IPS-18c (cell line): ENCODE results near the gene NCKAP5.

Source experiments
- H3K4me3 ChIP-seq: 2 replicates; pipeline ENCODE4 v1.7.0; 2013; ENCODE audit warnings: low read depth, mild to moderate bottlenecking, low read length, moderate library complexity; ENCODE audit not compliant: insufficient read depth
- H3K9me3 ChIP-seq: one replicate; pipeline ENCODE4 v1.6.1; 2013; ENCODE audit warnings: mild to moderate bottlenecking, low read length, moderate library complexity; ENCODE audit not compliant: control insufficient read depth, insufficient read depth

Gene NCKAP5

GRCh38 chr2:132795220-132795619 is 773.0 kb downstream of the NCKAP5 start:
- H3K4me3 ChIP-seq, result no peak overlapping the region
- no peaks in the 10 kb centered on the region for H3K9me3 ChIP-seq

GRCh38 chr2:132793532-132793931 is 774.7 kb downstream of the NCKAP5 start:
- Histone ChIP-seq H3K9me3 (peaks cover 2% of the 10 kb centered on the region), H3K4me3 (no peak overlapping the region)

GRCh38 chr2:132790207-132790785 is 778.0 kb downstream of the NCKAP5 start:
- Histone ChIP-seq H3K9me3 (peaks cover 5% of the 10 kb centered on the region), H3K4me3 (no peak overlapping the region)

GRCh38 chr2:132789066-132789465 is 779.2 kb downstream of the NCKAP5 start:
- Histone ChIP-seq H3K9me3 (peaks cover 5% of the 10 kb centered on the region), H3K4me3 (no peak overlapping the region)

DNA sequence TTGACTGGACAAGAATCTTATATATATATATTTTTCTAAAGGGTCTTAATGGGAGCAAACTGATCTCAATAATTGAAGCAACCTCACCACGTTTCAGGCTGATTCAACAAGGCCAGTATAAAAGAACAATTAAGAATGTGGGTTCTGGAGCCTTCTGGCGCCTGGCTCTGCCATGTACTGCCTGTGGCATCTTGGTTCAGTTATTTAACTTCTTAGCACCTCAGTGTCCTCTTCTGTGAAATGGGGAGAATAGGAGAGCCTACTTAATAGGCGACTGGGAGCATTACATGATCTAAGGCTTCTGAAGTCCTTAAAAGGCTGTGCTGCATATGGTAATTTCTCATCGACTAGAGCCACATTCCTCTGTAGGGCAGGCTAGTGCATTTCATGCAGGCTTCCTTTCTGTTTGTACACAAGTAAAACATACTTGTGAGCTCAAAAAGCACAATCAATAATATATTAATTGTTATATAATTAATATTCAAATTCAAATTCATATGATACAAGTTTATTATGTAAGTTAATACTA is 779.9 kb downstream of the NCKAP5 start:
- Histone ChIP-seq H3K4me3 (no peak overlapping the region), H3K9me3 (peaks cover 5% of the 10 kb centered on the region)

GRCh38 chr2:132783883-132784282 is 784.4 kb downstream of the NCKAP5 start:
- no peak overlapping the region for H3K4me3 ChIP-seq
- H3K9me3 ChIP-seq, result peaks cover 2% of the 10 kb centered on the region

DNA sequence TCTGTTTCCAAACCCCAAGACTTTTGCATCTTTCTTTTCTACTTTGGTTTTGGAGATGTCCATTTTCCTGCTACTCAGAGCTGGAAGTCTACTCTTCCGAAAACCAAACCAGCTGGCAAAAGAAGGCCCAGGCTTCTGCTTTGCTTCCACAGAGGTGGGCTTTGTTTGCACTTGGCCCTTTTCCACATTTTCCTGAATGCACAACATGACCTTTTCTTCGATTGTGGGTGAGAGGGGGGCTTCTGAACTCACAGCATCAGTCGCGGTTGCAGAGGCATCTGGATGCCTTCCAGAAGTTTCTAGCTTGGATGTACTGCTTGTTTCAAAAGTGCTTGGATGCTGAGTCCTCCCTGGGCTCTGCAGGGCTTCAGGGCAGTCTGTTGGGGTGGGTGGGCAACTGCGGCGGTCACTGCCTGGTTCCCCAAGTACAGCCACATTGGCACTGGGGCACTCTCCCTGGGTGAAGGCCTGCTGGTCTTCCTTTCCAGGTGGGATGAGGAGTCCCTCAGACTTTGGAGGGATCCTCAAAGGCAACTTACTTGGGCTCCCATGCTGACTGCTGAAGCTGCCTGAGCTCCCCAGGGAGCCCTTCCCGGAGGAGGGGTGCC is 786.0 kb downstream of the NCKAP5 start:
- H3K4me3 ChIP-seq, result no peak overlapping the region
- H3K9me3 ChIP-seq, result peaks cover 2% of the 10 kb centered on the region

- H3K9me3 ChIP-seq, result no peaks in the 10 kb centered on the region
These were observed 787.6 kb downstream of the NCKAP5 start for GRCh38 chr2:132780651-132781050.

GRCh38 chr2:132779206-132779721 is 789.0 kb downstream of the NCKAP5 start:
- no peak overlapping the region for H3K4me3 ChIP-seq
- H3K9me3 ChIP-seq, result no peaks in the 10 kb centered on the region

More at GRCh38 chr2:132780651-132781050, 787.6 kb downstream of the NCKAP5 start:
- H3K4me3 ChIP-seq, result no peak overlapping the region

- no peak overlapping the region for H3K4me3 ChIP-seq
- no peaks in the 10 kb centered on the region for H3K9me3 ChIP-seq
These were observed 792.0 kb downstream of the NCKAP5 start for GRCh38 chr2:132776287-132776686.

GRCh38 chr2:132774189-132774588 is 794.1 kb downstream of the NCKAP5 start:
- Histone ChIP-seq H3K9me3 (no peaks in the 10 kb centered on the region), H3K4me3 (no peak overlapping the region)

DNA sequence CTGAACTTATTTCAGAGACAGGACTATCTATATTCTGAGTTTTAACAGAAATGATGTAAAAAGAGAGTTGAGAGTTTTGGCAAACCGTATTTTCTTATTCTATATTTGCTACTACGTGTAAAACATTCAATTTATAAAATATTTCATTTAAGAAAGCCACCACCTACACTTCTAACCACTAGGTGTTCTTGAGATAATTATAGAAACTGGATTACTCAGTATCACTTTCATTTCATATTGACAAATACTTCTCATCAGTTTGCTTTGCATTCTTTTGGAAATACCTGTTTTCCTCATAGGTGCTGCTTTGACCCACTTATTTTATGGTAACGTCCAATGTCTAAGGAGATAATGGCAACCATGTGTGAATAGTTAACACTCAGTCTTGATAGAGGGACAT is 794.9 kb downstream of the NCKAP5 start:
- Histone ChIP-seq H3K9me3 (no peaks in the 10 kb centered on the region), H3K4me3 (no peak overlapping the region)

DNA sequence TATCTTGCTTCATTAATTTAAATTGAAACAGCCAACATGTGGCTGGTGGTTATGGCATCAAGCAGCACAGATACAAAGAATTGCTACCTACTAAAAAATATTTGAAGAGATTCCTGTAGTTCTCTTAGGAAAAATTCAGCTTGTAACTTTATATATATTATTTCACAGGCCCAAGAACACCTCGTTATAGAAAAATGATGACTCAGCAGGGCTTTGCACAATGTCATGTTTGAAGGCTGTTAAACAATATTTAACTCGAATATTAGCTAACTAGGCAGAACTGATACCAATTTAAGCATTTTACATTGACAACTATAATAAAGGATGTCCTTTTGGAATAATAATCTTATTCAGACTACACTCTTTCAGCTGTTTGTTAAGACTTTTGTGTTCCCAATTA is 795.9 kb downstream of the NCKAP5 start:
- no peak overlapping the region for H3K4me3 ChIP-seq
- H3K9me3 ChIP-seq, result no peaks in the 10 kb centered on the region

DNA sequence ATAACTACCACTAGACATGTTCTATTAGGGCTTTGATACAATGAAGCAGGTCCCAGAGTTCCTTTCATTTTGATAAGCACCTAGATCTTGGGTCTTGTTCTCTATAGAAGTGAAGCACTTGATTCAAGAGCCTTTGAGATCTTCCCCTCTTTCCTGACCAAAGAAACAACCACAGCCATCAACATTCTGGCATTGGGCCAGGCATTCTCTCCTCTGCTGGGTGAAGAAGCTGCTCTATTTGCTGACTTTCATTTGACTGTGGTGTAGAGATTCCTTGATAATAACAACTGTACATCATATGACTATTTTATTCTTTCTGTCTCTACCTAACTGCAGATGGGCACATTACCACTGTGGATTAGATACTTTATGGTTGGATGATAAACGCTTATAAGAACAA is 801.7 kb downstream of the NCKAP5 start:
- Histone ChIP-seq H3K9me3 (no peaks in the 10 kb centered on the region), H3K4me3 (no peak overlapping the region)

GRCh38 chr2:132761437-132761836 is 806.8 kb downstream of the NCKAP5 start:
- Histone ChIP-seq H3K4me3 (no peak overlapping the region), H3K9me3 (no peaks in the 10 kb centered on the region)

GRCh38 chr2:132760971-132761370 is 807.3 kb downstream of the NCKAP5 start:
- Histone ChIP-seq H3K9me3 (no peaks in the 10 kb centered on the region), H3K4me3 (no peak overlapping the region)

DNA sequence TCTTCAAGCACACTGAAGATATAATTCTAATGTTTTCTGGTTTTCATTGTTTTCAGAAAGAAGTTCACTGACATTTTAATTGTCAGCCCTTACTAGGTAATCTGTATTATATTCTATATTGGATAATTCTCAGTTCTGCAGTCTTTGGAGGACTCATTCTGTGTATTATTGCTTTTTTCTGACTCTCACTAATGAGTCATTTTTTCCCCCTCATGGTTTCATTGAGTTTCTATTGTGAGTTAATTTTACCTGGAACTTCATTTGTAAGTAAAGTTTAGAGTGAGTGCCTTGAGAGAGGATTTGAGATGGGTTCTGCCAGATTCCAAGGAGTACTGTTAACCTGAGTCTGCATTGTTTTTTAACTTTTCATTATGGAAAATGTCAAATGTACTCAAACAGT is 807.9 kb downstream of the NCKAP5 start:
- H3K9me3 ChIP-seq, result no peaks in the 10 kb centered on the region
- H3K4me3 ChIP-seq, result no peak overlapping the region

GRCh38 chr2:132758995-132759394 is 809.3 kb downstream of the NCKAP5 start:
- Histone ChIP-seq H3K9me3 (no peaks in the 10 kb centered on the region), H3K4me3 (no peak overlapping the region)
